Stimulated activated CD4-positive, alpha-beta T cell treated with anti-CD3 and anti-CD28 coated beads, Interleukin-4, amount 100 ng/mL, for 48 hours (primary cell): ENCODE results near the gene NEK3.
"Not testable (repeated sequence)": the region's sequence is repeated elsewhere in the genome, so short reads cannot be mapped to it uniquely, and the experiment has no call there.

Experiments used
- DNase-seq, 2 donors: peaks; one replicate each; pipeline ENCODE4 v3.0.0-alpha.2; 2020; ENCODE audit warnings: low read depth in 2 of 2

NEK3 gene

GRCh38 chr13:52118095-52118494 is 41.3 kb downstream of the NEK3 start:
- no peak for DNase-seq

- no peak for DNase-seq
These were observed 46.8 kb downstream of the NEK3 start for GRCh38 chr13:52112591-52112990.

- no peak for DNase-seq
These were observed 50.2 kb downstream of the NEK3 start for GRCh38 chr13:52109116-52109670.

- no peak for DNase-seq
These were observed 53.6 kb downstream of the NEK3 start for GRCh38 chr13:52105841-52106240.

- no peak for DNase-seq
These were observed 54.8 kb downstream of the NEK3 start for GRCh38 chr13:52104624-52105023.

DNA sequence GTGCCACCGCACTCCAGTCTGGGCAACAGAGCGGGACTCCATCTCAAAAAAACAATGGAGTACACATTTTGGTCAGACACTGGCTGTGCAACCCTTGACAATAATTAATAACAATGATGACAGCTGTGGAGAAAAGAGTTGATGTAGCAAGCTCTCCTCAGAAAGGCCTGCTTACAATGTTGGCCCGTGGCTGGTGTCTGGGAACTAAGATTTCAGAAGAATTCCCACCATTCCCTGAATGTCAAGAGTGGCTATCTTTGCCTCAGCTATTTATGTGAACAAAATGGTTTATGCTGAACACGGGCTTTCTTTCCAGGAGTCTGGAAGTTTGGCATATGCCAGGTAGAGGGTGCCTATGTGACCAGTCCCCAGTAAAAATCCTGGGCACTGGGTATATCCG is 56.0 kb downstream of the NEK3 start:
- no peak for DNase-seq

GRCh38 chr13:52102423-52102822 is 57.0 kb downstream of the NEK3 start:
- not testable (repeated sequence) for DNase-seq

DNA sequence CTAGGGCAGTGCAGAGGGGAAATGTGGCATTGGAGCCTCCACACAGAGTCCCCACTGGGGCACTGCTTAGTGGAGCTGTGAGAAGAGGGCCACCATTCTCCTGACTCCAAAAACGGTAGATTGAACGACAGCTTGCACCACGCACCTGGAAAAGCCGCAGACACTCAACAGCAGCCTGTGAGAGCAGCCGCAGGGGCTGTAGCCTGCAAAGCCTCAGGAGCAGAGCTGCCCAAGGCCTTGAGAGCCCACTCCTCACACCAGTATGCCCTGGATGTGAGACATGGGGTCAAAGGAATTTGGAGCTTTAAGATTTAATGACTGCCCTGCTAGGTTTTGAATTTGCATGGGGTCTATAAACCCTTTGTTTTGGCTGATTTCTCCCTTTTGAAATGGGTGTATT is 62.2 kb downstream of the NEK3 start:
- DNase-seq: no peak

DNA sequence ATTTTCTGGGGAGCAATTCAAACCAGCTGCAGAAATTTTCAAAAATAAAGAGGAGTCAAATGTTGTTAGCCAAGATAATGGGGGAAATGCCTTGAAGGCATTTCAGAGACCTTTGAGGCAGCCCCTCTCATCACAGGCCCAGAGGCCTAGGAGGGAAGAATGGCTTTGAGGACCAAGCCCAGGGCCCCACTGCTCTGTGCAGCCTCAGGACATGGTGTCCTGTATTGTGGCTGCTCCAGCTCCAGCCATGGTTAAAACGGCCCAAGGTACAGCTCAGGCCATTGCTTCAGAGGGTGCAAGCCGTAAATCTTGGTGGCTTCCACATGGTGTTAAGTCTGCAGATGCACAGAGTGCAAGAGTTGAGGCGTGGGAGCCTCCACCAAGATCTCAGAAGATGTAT is 62.6 kb downstream of the NEK3 start:
- no peak for DNase-seq

DNA sequence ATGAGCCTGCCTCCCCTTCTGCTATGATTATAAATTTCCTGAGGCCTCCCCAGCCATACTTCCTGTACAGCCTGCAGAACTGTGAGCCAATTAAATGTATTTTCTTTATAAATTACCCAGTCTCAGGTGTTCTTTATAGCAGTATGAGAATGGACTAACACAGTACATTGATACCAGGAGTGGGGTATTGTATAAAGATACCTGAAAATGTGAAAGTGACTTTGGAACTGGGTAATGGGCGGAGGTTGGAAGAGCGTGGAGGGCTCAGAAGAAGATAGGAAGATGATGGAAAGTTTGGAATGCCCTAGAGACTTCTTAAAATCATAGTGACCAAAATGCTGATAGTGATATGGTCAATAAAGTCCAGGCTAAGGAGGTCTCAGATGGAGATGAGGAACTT is 63.3 kb downstream of the NEK3 start:
- DNase-seq: no peak

GRCh38 chr13:52092087-52092486 is 67.3 kb downstream of the NEK3 start:
- no peak for DNase-seq

GRCh38 chr13:52091473-52091872 is 67.9 kb downstream of the NEK3 start:
- no peak for DNase-seq

DNA sequence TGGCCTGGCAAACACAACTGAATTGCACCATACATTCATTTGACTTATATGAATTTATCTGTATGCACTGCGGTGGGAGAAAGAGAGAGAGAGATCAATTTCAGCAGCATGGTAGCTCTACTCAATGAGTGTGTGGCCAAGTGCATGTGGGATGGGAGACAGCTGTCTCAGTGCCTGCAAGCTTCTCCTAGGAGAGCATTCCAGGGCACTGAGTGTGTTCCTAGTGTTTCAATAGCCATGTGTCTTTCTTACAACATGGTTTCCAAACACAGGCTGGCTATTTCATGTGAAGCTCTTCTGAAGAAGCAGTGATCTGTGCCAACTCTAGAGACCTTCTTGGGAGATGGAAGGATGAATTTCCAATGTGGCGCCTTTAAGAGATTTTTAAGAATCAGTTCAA is 74.0 kb downstream of the NEK3 start:
- no peak for DNase-seq

GRCh38 chr13:52084981-52085380 is 74.4 kb downstream of the NEK3 start:
- DNase-seq: not testable (repeated sequence)
